ENCODE data around the gene ASIP. TPM values are rescaled to one million over a fixed set of nuclear protein-coding genes. Genes with fewer than 3 reads are reported as not detected.

The ASIP gene
- total RNA-seq, 1 experiment from 2014 or later, result not detected

GRCh38 chr20:34311118-34312023, 70.1 kb downstream of the ASIP start:
- DNase-seq (ENCODE audit: low spot score), result no peak

DNA sequence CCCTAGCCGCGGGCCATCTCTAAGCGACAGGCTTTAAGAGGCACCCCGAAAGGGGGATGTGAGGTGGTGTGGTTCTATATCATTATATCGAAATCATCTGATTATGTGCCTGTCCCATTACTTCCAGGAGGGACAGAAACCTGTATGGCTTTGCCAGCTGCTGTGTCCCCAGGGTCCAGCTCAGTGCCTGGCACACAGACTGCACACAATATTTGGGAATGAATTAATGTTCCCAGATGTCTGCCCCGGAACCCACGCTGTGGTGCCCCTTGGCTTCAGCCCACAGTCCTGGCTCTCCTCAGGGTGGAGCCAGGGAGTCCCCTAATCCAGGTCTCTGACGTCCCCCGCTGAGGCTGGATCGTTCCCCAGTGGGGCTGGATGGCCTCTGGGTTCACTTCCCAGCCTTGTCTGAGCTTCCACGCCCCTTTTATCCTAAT, 70.8 kb downstream of the ASIP start:
- no peak for DNase-seq (ENCODE audit: low spot score)

- peak; percentile 80 for DNase-seq (ENCODE audit: low spot score)
Observed at GRCh38 chr20:34312544-34313217, 71.5 kb downstream of the ASIP start.

DNA sequence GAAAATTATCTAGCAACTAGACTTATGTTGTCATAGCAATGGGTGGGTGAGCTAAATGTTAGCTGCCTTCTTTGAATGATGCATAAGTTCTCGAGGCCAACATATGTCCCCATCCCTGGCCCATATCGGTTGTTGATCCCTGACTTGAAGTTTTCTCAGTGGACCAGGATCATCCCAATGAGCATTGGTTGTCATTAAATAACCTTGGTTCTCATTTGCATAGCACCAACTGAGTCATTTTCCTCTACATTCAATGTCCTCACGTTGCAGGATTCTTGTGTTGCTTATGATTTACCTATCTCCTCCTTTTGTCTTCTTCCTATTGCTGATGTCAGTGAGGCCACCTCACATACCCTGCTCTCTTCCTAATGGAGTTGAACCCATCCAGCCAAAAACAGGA, 74.0 kb downstream of the ASIP start:
- DNase-seq (ENCODE audit: low spot score), result no peak

- peak; percentile 43 for DNase-seq (ENCODE audit: low spot score)
Observed at GRCh38 chr20:34316196-34316814, 75.1 kb downstream of the ASIP start.

Other genes starting within 250 kb of the ASIP start
- gene RALY, start 247.5 kb upstream of the ASIP start, total RNA-seq (2014; rRNA removed; shearing (Covaris generic)), result 77.6 and 92.6 TPM in 2 replicates
- 124 and 131 TPM in 2 replicates for gene EIF2S2, start 129.2 kb upstream of the ASIP start, total RNA-seq (2014; rRNA removed; shearing (Covaris generic))
- gene AHCY, start 61.9 kb downstream of the ASIP start, total RNA-seq (2014; rRNA removed; shearing (Covaris generic)), result 154 and 162 TPM in 2 replicates
- gene ITCH, start 121.8 kb downstream of the ASIP start, total RNA-seq (2014; rRNA removed; shearing (Covaris generic)), result 25.4 and 32.5 TPM in 2 replicates

All from H4 (cell line).